ENCODE measurements around the gene SLC19A1.

SLC19A1 gene

GRCh38 chr21:45515241-45516061 is 26.8 kb downstream of the SLC19A1 start:
- DNase-seq, result no peak

- DNase-seq, result no peak
Measured at GRCh38 chr21:45514311-45515021, 27.8 kb downstream of the SLC19A1 start.

DNA sequence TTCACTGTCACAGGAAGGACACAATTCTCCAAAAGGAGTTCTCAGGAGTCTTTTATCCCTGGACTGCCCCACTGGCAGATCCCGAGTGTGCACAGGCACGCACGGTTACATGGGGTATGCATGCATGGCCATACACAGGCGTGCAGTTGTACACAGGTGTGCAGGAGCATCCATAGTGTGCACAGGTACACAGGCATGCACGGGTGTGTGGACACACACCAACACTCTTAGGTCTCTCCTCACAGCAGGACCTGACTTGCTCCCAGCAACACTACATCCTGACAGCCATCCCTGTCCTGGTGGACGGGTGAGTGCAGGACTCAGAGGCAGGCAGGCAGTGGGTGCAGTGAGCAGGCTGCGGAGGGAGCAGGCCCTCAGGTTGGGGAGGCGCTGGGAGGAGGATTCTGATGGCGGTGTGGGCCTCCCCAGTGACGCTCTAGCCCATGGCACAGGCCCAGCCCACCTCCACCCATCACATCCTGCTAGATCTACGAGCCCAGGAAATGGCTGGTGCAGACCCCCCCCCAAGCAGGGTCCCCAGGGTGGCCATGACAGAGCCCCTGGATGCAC is 28.4 kb downstream of the SLC19A1 start:
- DNase-seq, result no peak

DNA sequence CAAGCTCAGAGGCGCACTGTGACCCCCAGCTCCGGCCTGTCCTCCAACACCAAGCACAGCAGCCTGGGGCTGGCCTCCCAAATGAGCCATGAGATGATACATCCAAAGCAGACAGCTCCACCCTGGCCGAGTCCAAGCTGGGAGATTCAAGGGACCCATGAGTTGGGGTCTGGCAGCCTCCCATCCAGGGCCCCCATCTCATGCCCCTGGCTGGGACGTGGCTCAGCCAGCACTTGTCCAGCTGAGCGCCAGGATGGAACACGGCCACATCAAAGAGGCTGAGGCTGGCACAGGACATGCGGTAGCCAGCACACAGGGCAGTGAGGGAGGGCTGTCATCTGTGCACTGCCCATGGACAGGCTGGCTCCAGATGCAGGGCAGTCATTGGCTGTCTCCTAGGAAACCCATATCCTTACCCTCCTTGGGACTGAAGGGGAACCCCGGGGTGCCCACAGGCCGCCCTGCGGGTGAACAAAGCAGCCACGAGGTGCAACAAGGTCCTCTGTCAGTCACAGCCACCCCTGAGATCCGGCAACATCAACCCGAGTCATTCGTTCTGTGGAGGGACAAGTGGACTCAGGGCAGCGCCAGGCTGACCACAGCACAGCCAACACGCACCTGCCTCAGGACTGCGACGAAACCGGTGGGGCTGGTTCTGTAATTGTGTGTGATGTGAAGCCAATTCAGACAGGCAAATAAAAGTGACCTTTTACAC is 29.1 kb downstream of the SLC19A1 start:
- DNase-seq, result peak; percentile 35

DNA sequence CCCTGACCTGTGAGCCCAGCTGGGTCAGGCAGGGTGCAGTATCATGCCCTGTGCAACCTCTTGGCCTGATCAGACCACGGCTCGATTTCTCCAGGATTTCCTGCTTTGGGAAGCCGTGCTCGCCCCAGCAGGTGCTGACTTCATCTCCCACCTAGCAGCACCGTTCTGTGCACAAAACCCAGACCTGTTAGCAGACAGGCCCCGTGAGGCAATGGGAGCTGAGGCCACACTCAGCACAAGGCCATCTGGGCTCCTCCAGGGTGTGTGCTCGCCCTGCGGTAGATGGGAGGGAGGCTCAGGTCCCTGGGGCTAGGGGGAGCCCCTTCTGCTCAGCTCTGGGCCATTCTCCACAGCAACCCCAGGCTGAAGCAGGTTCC is 29.6 kb downstream of the SLC19A1 start:
- no peak for DNase-seq

GRCh38 chr21:45511661-45512431 is 30.4 kb downstream of the SLC19A1 start:
- DNase-seq, result no peak

GRCh38 chr21:45511007-45511406 is 31.2 kb downstream of the SLC19A1 start:
- no peak for DNase-seq

GRCh38 chr21:45510466-45510955 is 31.7 kb downstream of the SLC19A1 start:
- no peak for DNase-seq

DNA sequence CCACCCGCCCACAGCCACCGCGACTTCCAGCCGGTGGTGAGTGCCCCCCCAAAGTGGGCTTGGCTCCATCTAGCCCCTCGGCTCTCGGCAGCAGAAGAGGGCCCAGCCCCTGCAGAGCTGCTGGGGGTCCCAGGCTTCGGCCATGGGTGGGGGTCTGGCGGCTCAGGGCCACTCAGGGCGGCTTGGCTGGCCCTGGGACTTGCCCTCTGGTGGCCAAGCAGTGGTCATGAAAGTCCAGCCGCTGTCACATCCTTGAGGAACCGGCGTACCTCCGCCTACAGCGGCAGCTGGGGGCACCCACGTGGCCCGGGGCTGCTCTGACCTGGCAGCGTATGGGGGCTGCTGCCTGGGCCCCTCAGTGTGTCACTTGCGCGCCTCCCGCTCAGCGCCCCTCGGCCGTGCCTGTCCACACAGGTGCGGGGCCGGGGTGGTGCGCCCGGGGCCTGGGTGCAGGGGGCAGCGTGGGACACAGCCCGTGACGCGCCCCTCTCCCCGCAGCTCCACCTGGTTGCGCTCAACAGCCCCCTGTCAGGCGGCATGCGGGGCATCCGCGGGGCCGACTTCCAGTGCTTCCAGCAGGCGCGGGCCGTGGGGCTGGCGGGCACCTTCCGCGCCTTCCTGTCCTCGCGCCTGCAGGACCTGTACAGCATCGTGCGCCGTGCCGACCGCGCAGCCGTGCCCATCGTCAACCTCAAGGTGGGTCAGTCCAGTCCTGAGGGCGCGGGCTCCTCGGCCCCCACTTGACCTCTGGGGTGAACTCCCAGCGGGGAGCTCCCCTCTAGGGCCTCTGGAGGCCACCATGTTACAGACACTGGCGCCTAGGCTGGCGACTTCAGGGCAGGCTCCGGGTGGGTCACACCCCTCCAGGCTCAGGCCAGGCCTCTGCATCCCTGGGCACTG is 32.4 kb downstream of the SLC19A1 start:
- DNase-seq, result no peak

DNA sequence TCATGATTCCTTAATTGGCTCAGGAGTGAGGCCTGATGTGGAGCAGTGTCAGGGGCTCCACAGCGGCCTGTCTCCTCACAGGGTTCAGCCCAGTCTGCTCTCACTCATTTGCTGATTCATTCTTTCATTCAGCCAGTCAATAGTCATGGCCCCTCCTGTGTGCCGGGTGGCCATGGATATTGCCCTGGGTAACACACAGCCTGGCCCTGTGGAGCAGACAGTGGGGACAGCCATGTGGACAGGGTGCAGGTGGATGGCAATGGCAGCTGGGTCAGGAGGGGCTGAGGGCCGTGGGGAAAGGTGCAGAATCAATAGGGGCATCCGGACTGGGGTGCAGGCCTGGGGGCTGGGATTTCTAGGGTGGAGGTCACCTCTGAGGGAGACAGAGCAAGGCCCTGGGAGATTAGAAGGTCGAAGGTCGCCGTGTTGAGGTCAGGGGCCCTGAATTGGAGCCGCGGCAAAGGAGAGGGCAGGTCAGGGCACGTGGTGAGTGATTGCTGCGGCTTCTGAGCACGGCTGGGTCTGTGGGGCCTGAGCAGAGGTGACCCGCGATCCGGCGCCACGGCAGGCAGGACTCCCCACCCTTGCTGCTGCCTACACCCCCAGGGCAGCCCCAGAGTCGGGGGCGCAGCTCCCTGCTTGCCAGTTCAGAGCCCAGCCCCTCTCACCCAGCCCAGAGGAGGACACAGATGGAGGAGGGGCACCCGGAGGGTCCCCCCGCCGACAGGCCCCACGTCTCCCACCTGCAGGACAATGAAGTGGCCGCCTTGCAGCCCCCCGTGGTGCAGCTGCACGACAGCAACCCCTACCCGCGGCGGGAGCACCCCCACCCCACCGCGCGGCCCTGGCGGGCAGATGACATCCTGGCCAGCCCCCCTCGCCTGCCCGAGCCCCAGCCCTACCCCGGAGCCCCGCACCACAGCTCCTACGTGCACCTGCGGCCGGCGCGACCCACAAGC is 33.4 kb downstream of the SLC19A1 start:
- no peak for DNase-seq

GRCh38 chr21:45507888-45508508 is 34.2 kb downstream of the SLC19A1 start:
- no peak for DNase-seq

- DNase-seq, result no peak
Measured at GRCh38 chr21:45507523-45507875, 34.7 kb downstream of the SLC19A1 start.

- DNase-seq, result no peak
Measured at GRCh38 chr21:45506836-45507522, 35.3 kb downstream of the SLC19A1 start.

- DNase-seq, result no peak
Measured at GRCh38 chr21:45506241-45506817, 35.9 kb downstream of the SLC19A1 start.

DNA sequence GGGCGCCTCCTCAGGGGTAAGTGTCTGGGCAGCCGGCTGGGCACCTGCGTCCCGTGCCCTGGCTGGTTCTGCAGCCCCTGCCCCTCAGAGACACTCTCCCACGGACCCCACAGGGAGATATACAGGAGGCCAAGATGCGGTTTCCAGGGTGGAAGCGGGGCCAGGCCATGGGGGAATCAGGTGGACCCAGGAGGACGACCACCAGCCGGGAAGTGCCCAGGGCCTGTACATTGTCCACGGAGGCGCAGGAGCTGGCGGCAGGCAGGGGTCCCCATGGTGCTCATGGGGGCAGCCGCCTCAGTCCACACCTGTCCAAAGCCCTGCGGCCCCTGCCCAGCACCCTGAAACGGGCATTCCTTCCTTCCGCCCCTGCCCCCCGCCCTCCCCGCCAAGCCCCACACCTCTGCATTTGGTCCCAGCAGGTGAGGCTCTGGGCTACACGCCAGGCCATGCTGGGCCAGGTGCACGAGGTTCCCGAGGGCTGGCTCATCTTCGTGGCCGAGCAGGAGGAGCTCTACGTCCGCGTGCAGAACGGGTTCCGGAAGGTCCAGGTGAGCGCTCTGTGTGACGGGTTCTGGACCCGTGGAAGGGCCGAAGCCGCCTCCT is 36.7 kb downstream of the SLC19A1 start:
- no peak for DNase-seq

- DNase-seq, result no peak
Measured at GRCh38 chr21:45504516-45505415, 37.5 kb downstream of the SLC19A1 start.

DNA sequence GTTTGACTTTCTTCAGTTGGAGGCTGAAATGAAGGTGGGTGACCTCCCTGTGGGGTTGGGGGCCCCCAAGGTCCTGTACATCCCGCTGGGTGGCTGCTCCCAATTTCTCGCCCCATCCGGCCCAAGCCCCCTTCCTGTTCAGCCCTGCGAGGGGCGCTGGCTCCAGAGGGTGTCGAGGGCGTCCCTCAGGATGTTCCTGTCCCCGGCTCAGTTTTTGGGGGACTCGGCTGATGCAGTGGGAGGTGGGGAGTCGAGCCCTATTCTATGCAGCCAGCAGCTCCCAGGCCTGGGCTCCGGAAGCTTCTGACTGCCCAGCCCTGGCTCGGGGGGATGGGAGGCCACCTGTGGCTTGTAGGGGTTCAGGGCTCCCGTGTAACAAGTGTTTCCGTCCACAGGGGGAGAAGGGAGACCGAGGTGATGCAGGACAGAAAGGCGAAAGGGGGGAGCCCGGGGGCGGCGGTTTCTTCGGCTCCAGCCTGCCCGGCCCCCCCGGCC is 38.2 kb downstream of the SLC19A1 start:
- DNase-seq, result no peak

Data from activated CD4-positive, alpha-beta T cell treated with anti-CD3 and anti-CD28 coated beads, Interleukin-2, Interleukin-6, amounts not matched to agents 100 ng/mL and 50 ng/mL, durations not matched to agents 16 hours and 8 hours (primary cell).